HG03354 (cell line): ENCODE measurements around the gene RNF13.
"Not testable (repeated sequence)": the region's sequence is repeated elsewhere in the genome, so short reads cannot be mapped to it uniquely, and the experiment has no call there.

Experiments
- ATAC-seq: cut with Tn5 transposase; IDR thresholded peaks from one replicate; pipeline ENCODE4 v1.9.1; 2021; ENCODE audit warnings: mild to moderate bottlenecking; ENCODE audit not compliant: unreplicated experiment, poor library complexity, severe bottlenecking

Gene RNF13

GRCh38 chr3:149938392-149939055 lies 125.5 kb downstream of the RNF13 start:
- ATAC-seq = not testable (repeated sequence)

- no peak for ATAC-seq
These were observed 128.2 kb downstream of the RNF13 start for GRCh38 chr3:149941186-149941585.

- ATAC-seq = no peak
These were observed 128.9 kb downstream of the RNF13 start for GRCh38 chr3:149941946-149942345.

GRCh38 chr3:149942409-149942808 lies 129.4 kb downstream of the RNF13 start:
- no peak for ATAC-seq

GRCh38 chr3:149943966-149944365 lies 131.0 kb downstream of the RNF13 start:
- ATAC-seq = not testable (repeated sequence)

- no peak for ATAC-seq
These were observed 134.2 kb downstream of the RNF13 start for GRCh38 chr3:149947231-149947630.

GRCh38 chr3:149949181-149949580 lies 136.2 kb downstream of the RNF13 start:
- no peak for ATAC-seq

- ATAC-seq = no peak
These were observed 141.8 kb downstream of the RNF13 start for GRCh38 chr3:149954812-149955211.

GRCh38 chr3:149955449-149955848 lies 142.4 kb downstream of the RNF13 start:
- ATAC-seq = no peak

GRCh38 chr3:149957361-149958125 lies 144.5 kb downstream of the RNF13 start:
- ATAC-seq = no peak

- ATAC-seq = no peak
These were observed 145.3 kb downstream of the RNF13 start for GRCh38 chr3:149958171-149958796.

GRCh38 chr3:149959443-149959842 lies 146.4 kb downstream of the RNF13 start:
- no peak for ATAC-seq

GRCh38 chr3:149963485-149963884 lies 150.5 kb downstream of the RNF13 start:
- ATAC-seq = no peak

GRCh38 chr3:149964291-149964690 lies 151.3 kb downstream of the RNF13 start:
- no peak for ATAC-seq

- ATAC-seq = no peak
These were observed 152.3 kb downstream of the RNF13 start for GRCh38 chr3:149965278-149965677.

- no peak for ATAC-seq
These were observed 154.2 kb downstream of the RNF13 start for GRCh38 chr3:149967086-149967685.

- no peak for ATAC-seq
These were observed 155.2 kb downstream of the RNF13 start for GRCh38 chr3:149968216-149968615.

- ATAC-seq = no peak
These were observed 156.3 kb downstream of the RNF13 start for GRCh38 chr3:149969110-149969939.

- peak; percentile 71 for ATAC-seq
These were observed 157.1 kb downstream of the RNF13 start for GRCh38 chr3:149969940-149970715.
